Measurements from ENCODE around the gene PHETA1.

PHETA1 gene

GRCh38 chr12:111366075-111366474 lies 2.8 kb downstream of the PHETA1 start:
- Histone ChIP-seq H3K27me3 (ENCODE audit: insufficient read depth, low read length, poor library complexity) (no peaks in the 10 kb centered on the region), H3K36me3 (ENCODE audit: insufficient read depth, low read length) (no peaks in the 10 kb centered on the region; the same call in 1 of the 2 replicates), H3K9ac (ENCODE audit: low read depth, low read length) (no peak overlapping the region), H3K9me3 (ENCODE audit: insufficient read depth, low read length, severe bottlenecking) (no peaks in the 10 kb centered on the region), H2AFZ (ENCODE audit: low read depth, low read length) (no peak overlapping the region), H3K27ac (ENCODE audit: low read length) (no peak overlapping the region), H3K79me2 (ENCODE audit: insufficient read depth, low read length) (no peaks in the 10 kb centered on the region; the same call in 1 of the 2 replicates), H4K20me1 (ENCODE audit: insufficient read depth, low read length) (no peaks in the 10 kb centered on the region), H3K4me3 (ENCODE audit: low read depth in 1 of 2, low read length in 2 of 2) (no peak overlapping the region), H3K4me2 (ENCODE audit: insufficient read depth, low read length) (no peak overlapping the region), H3K4me1 (ENCODE audit: insufficient read depth, low read length) (peaks cover 28% of the 10 kb centered on the region)
- DNase-seq (no peak), ATAC-seq (ENCODE audit: insufficient read depth, low read depth) (no peak)
- TF ChIP-seq CTCF (IDR thresholded peaks at IDR 0.05; ENCODE audit: borderline replicate concordance, extremely low read depth, low read length, poor library complexity, severe bottlenecking) (no peak), EZH2 (IDR thresholded peaks at IDR 0.05; ENCODE audit: borderline replicate concordance, low read depth, low read length, severe bottlenecking) (no peak)

GRCh38 chr12:111363578-111363977 lies 5.3 kb downstream of the PHETA1 start:
- no peak overlapping the region for H3K4me2 ChIP-seq (ENCODE audit: insufficient read depth, low read length)
- DNase-seq = no peak

GRCh38 chr12:111362687-111363475 lies 6.0 kb downstream of the PHETA1 start:
- no peak for TF ChIP-seq EZH2 (IDR thresholded peaks at IDR 0.05; ENCODE audit: borderline replicate concordance, low read depth, low read length, severe bottlenecking)
- TF ChIP-seq CTCF (IDR thresholded peaks at IDR 0.05; ENCODE audit: borderline replicate concordance, extremely low read depth, low read length, poor library complexity, severe bottlenecking) = no peak
- Histone ChIP-seq H3K36me3 (ENCODE audit: insufficient read depth, low read length) (no peaks in the 10 kb centered on the region; the same call in 1 of the 2 replicates), H3K4me1 (ENCODE audit: insufficient read depth, low read length) (peaks cover 9% of the 10 kb centered on the region), H3K4me3 (ENCODE audit: low read depth in 1 of 2, low read length in 2 of 2) (no peak overlapping the region), H3K9ac (ENCODE audit: low read depth, low read length) (no peak overlapping the region), H4K20me1 (ENCODE audit: insufficient read depth, low read length) (no peaks in the 10 kb centered on the region), H3K4me2 (ENCODE audit: insufficient read depth, low read length) (no peak overlapping the region), H3K27me3 (ENCODE audit: insufficient read depth, low read length, poor library complexity) (no peaks in the 10 kb centered on the region), H3K79me2 (ENCODE audit: insufficient read depth, low read length) (no peaks in the 10 kb centered on the region), H3K9me3 (ENCODE audit: insufficient read depth, low read length, severe bottlenecking) (no peaks in the 10 kb centered on the region), H3K27ac (ENCODE audit: low read length) (no peak overlapping the region), H2AFZ (ENCODE audit: low read depth, low read length) (no peak overlapping the region)
- no peak for ATAC-seq (ENCODE audit: insufficient read depth, low read depth)
- DNase-seq = no peak

More at GRCh38 chr12:111363578-111363977, 5.3 kb downstream of the PHETA1 start:
- H3K9me3 ChIP-seq (ENCODE audit: insufficient read depth, low read length, severe bottlenecking) = no peaks in the 10 kb centered on the region
- peaks cover 16% of the 10 kb centered on the region for H3K4me1 ChIP-seq (ENCODE audit: insufficient read depth, low read length)
- H3K27ac ChIP-seq (ENCODE audit: low read length) = no peak overlapping the region
- no peak overlapping the region for H2AFZ ChIP-seq (ENCODE audit: low read depth, low read length)
- H4K20me1 ChIP-seq (ENCODE audit: insufficient read depth, low read length) = no peaks in the 10 kb centered on the region
- H3K9ac ChIP-seq (ENCODE audit: low read depth, low read length) = no peak overlapping the region
- H3K79me2 ChIP-seq (ENCODE audit: insufficient read depth, low read length) = no peaks in the 10 kb centered on the region; the same call in 1 of the 2 replicates
- no peaks in the 10 kb centered on the region for H3K27me3 ChIP-seq (ENCODE audit: insufficient read depth, low read length, poor library complexity)
- no peaks in the 10 kb centered on the region; the same call in 1 of the 2 replicates for H3K36me3 ChIP-seq (ENCODE audit: insufficient read depth, low read length)
- ATAC-seq (ENCODE audit: insufficient read depth, low read depth) = no peak
- H3K4me3 ChIP-seq (ENCODE audit: low read depth in 1 of 2, low read length in 2 of 2) = no peak overlapping the region
- TF ChIP-seq CTCF (IDR thresholded peaks at IDR 0.05; ENCODE audit: borderline replicate concordance, extremely low read depth, low read length, poor library complexity, severe bottlenecking) = no peak

Data from DND-41 (cell line).